Hippocampal formation (tissue), 2 donors: ENCODE results near the gene FHL2.

ENCODE experiments used
- DNase-seq, 2 donors: peaks; one replicate each; lab custom pipeline; 2025; lab: John Stamatoyannopoulos, UW

Gene FHL2

DNA sequence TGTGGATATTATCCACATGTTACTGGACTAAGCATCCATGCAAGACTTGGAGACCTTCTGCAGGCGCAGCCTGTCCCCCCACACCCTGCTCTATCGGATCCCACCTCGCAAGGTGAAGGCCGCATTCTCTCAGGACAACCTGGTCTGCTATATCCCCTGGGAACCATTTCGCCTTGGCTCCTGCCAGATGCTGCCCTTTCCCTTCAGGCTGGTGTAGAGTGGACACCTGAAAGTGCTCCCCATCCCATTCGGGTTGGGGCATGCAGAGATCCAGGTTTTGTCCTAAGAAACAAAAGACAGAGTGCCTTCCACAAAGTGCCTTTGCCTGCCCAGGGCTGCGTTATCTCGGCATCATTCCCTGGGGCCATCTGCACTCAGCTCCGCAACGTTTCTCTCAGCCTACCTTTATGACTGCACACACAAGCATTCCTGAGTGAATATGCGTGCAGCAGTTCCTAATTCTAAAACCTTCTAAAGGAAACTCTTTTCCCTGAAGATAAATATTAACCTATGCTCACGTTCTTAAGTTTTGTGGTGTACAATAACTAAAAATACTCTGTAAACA, 20.5 kb downstream of the FHL2 start:
- DNase-seq: no peak

- DNase-seq: no peak
Observed at GRCh38 chr2:105377871-105378270, 21.0 kb downstream of the FHL2 start.

DNA sequence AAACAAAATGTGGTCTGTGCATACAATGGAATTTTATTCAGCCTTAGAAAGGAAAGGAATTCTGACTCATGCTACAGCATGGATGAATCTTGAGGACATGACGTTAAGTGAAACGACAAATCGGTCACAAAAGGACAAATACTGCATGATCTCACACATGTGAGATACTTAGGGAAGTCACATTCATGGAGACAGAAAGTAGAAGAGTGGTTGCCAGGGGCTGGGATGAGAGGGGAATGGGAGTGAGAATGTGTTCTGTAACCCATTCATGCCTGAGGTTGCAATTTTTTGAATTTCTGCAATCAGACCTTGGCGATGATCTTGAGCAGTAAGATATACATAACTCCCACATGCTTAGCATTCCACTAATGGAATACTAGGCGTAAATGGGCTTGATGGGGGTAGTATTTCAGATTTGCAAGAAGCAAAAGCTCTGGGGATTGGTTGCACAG, 22.0 kb downstream of the FHL2 start:
- DNase-seq: no peak

DNA sequence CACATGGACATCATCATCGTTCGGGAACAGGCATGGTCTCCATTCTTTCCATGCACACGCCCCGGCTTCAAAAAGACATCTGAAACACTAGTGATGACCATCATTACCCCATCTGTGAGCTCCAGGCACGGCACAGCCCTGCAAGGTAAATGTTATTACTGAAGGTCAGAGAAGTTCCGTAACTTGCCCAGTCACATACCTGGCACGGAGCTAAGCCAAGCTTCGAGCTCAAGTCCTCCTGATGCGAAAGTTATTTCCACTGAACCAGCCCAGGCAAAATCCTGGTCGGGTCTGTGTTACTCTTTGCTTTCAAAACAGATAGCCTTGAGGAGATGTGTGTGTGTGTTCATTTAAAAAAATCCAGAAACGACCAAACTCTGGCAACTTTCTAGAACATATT, 22.8 kb downstream of the FHL2 start:
- DNase-seq: no peak

- DNase-seq: no peak
Observed at GRCh38 chr2:105375001-105375561, 23.8 kb downstream of the FHL2 start.

GRCh38 chr2:105373895-105374401, 24.9 kb downstream of the FHL2 start:
- no peak for DNase-seq

DNA sequence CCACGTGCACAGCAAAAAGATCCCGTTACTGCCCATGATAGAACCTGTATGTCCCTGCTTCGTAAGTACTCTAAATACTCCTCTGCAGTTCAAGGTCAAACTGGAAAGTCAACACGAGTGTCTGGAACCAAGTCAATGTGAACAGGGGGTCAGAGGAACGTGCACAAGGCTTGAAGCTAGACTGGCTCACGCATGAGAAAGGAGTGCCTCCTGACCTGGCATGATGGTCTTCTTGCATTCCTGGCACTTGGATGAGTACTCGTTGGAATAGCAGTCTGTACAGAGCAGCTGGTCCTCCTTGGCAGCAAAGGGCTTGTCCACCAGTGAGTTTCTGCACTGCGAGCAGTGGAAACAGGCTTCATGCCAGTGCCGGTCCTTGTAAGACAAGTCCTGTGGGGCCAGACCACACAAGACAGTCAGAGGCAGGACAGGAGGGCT, 25.5 kb downstream of the FHL2 start:
- no peak for DNase-seq

- DNase-seq: no peak
Observed at GRCh38 chr2:105371810-105372209, 27.0 kb downstream of the FHL2 start.

DNA sequence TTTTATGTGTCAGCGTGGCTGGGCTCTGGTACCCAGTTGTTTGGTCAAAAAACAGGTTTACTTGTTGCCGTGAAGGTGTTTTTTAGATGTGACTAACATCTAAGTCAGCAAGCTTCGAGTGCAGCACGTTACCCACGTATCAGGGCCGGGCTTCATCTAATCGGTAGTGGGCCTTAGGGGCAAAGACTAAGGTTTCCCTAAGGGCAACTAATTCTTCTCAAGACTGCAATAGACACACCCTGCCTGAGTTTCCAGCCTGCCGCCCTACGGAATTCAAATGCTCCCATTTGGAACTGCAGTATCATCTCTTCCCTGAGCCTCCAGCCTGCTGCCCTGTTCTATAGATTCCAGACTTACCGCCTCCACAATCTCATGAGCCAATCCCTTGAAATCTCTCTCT, 27.7 kb downstream of the FHL2 start:
- DNase-seq: peak in 1 of 2 donors; percentile 19

DNA sequence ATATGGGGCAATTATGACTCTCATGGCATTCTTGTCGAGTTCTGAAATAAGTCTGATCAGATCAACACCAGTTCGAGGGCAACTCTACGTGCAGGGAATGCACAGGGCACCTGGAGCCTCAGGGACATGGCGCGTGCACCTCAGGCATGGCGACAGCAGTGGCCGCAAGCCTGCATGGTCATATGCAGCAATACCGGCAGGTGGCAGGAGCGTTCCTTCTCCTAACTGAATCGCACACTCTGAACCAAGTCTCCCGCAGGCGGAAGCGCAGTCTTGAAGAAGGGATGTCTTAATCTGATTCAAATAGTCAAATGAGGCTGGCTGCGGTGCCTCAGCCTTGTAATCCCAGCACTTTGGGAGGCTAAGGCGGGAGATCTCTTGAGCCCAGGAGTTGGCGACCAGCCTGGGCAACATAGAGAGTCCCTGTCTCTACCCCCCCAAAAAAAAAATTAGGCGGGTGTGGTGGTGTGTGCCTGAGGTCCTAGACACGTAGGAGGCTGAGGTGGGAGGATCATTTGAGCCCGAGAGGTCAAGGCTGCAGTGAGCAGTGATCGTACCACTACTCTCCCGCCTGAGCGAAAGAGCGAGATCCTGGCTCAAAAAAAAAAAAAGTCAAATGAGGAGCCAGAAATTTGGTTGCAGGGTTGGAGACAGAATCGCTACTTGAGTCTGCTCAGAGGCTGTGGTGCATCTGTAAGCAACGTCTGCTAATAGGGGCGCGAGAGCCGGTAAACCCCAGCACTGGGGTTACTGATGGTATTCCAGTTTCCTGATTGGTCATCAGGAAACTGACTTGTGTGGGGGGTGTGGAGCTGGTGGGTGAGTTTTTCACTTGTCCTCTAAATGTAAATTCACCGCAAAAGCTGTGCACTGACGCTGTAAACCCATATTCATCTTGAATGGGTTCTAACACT, 28.8 kb downstream of the FHL2 start:
- peak; percentile 75 for DNase-seq

DNA sequence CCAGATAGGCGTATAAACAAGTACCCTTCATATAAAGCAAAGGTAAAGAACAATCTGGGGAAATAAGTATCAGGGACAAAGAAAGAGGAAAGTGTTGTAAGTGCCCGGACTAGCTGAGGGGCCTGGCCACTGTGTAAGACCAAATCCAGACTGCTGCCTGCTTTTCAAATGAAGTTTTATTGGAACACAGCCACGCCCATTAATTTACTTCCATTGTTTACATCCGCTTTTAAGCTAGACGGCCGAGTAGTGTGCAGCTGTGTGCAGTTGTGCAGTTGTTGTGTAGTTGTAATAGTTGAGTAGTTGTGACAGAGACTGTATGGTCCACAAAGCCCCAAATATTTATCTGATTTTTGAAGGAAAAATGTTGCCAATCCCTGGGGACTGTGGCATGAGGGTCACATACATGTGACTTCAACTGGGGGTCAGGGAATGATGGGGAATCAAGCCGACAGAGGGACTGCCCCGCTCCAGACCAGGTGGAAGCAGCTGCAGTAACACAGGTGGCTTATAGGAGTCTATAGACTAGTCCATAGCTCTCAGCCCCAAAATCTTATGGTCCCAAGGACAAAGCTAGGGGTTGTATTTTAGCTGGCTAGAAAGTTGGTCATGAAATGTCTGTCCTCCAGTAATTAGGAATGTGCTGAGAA, 30.0 kb downstream of the FHL2 start:
- no peak for DNase-seq

DNA sequence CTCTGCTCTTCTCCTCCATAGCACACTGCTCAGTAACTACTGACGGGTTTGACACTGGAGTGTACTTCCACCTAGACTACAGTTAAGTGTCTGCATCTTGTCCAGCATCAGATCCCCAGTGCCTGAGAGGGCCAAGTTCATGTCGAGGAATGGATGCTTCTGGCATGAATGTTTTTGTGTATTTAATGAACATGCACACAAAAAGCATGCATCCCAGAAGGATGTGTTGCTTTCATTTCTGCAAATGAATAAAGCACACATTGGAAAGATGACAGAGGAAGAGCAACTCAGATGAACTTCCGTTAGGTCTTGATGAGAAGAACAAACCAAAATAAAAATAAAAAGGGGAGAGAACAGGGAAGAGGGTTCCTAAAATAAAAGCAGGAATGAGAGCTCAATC, 33.6 kb downstream of the FHL2 start:
- DNase-seq: no peak

DNA sequence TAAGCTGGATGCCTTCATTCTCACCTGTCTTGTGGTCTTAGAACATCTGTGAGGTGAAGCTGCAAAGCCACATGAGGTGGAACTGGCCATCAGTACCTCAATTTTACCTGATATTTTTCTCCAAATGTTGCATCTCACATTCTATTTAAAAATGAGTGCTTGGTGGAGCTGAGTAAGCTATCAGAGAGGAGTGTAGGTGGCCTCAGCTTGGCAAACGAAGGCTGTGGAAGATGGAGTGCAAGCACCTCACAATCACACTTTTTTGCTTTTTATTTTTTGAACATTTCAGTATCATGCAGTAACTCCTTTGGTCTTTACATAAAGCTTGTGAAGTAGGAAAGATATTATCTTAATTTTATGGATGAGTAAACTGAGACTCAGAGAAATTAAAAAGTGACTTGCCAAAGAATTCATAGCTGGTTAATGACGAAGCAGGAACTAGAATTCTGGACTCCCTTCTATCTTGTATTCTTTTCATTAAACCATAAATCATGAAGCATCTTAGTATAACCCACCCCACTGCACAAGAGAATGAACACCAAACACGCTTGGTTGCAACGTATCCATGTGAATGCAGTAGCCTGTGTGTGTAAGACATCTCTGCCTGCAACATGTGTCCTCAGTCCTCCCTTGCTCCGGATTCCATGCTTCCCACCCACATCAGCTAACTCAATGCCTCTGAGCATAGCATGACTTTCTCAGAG, 34.3 kb downstream of the FHL2 start:
- peak in 1 of 2 donors; percentile 27 for DNase-seq

DNA sequence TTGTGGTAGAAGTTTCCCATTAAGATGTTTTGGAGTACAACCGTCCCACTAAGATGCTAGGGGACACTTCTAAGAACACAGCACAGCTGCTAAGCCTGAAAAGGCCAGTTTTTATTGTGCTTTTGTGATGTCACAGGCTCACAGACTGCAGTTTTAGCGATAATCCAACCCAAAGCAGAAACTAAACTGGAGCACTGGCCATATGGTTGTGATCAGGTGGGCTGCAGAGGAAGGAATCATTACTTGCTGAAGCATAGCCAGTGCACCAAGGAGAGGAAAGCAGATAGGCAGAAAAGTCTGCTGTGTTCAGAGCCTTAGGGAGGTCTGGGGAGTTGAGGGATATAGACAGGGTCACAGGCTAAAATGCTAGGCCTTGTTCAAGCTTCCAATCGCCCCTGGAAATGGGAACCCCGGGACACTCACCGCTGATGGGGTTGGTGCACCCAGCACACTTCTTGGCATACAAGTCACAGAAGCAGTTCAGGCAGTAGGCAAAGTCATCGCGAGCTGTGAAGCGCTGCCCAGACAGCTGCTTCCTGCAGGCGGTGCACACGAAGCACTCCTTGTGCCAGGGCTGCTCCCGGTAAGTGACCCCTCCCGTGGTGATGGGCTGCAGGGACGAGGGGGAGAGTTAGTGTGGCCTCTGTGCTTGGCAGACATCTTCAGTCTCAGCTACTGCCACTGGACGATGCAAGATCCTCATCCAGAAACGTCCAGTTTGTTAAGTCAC, 35.8 kb downstream of the FHL2 start:
- no peak for DNase-seq

DNA sequence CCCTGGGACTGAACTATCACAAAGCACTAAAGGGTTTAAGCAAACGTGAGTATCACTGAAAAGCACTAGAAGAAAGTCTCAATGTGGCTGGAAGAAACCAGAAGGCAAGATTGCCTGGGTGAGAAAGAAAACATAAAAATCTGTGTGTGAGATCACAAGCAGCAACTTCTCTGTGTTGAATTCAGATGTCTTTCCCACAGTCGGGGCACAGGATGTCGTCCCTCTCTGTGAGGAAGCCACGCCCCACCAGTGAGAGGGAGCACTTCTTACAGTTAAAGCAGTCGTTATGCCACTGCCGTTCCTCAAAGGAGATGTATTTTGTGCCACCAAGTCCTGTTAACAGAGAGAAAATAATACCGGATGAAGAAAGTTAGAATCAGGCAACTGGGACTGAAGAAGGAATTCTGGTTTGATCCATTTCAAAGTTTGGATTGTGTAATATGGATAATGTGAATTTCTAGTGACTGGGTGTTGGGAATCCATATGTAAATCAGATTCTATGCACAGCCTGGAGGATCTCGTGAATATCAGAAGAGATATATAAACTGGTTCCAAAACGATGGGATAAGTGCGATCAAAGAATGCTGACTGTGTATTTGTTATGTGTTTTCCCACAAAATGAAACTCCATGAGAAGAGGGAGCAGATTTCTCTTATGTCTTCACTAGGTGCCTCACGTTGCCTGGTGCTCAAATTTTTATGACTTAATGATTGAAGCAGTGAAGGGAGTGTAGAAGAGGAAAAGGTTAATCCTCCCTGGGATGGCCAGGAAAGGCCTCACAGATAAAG, 37.6 kb downstream of the FHL2 start:
- no peak for DNase-seq

GRCh38 chr2:105358593-105358992, 40.3 kb downstream of the FHL2 start:
- no peak for DNase-seq

GRCh38 chr2:105357122-105357521, 41.7 kb downstream of the FHL2 start:
- no peak for DNase-seq

DNA sequence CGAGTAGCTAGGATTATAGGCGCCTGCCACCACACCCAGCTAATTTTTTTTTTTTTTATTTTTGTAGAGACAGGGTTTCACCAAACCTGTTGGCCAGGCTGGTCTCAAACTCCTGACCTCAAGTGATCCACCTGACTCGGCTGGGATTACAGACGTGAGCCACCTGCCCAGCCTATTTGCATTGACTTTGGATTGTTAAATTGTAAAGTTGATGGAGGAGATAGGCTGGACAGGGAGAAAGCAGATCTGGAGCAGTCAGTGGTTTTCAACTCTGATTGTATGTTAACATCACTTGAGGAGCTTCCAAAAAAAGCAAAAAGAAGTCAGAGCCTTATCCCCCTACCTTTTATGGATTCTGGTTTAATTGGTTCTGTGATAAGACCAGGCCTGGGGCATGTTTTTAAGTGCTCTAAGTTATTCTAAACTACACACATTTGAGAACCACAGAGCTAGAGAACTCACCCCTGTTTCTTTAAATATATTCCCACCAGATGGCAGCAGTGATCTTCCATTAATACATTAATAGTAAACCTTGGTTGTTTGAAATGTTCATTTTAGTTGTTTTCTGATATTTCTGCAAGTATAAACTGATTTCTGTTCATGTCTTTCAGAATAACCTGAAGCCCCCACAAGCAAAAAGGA, 54.0 kb downstream of the FHL2 start:
- peak in 1 of 2 donors; percentile 23 for DNase-seq

- DNase-seq: no peak
Observed at GRCh38 chr2:105339414-105339813, 59.4 kb downstream of the FHL2 start.

GRCh38 chr2:105338020-105338385, 60.8 kb downstream of the FHL2 start:
- no peak for DNase-seq
